GM06990 (cell line): ENCODE measurements around the gene SARDH.

Experiments
- DNase-seq: peaks from one replicate; pipeline ENCODE4 v3.0.0-alpha.2; 2011; ENCODE audit not compliant: insufficient read length; ENCODE audit errors: extremely low read depth
- H3K27me3 ChIP-seq: replicated peaks from 2 replicates; pipeline ENCODE4 v1.6.0; 2011; ENCODE audit warnings: low read length; ENCODE audit not compliant: control insufficient read depth, insufficient read depth
- H3K36me3 ChIP-seq: 2 replicates; pipeline ENCODE4 v1.5.1; 2011; ENCODE audit warnings: low read length; ENCODE audit not compliant: control insufficient read depth, insufficient read depth
- H3K4me3 ChIP-seq: replicated peaks from 2 replicates; pipeline ENCODE4 v1.5.1; 2011; ENCODE audit warnings: low read depth, mild to moderate bottlenecking, control low read depth, low read length
- TF ChIP-seq, protein P1 (sequence below): IDR thresholded peaks from 2 replicates; pipeline ENCODE4 v1.5.1; 2011; ENCODE audit warnings: low read length, control low read depth, mild to moderate bottlenecking, inconsistent platforms; ENCODE audit not compliant: insufficient read depth, poor library complexity, severe bottlenecking

The SARDH gene

DNA sequence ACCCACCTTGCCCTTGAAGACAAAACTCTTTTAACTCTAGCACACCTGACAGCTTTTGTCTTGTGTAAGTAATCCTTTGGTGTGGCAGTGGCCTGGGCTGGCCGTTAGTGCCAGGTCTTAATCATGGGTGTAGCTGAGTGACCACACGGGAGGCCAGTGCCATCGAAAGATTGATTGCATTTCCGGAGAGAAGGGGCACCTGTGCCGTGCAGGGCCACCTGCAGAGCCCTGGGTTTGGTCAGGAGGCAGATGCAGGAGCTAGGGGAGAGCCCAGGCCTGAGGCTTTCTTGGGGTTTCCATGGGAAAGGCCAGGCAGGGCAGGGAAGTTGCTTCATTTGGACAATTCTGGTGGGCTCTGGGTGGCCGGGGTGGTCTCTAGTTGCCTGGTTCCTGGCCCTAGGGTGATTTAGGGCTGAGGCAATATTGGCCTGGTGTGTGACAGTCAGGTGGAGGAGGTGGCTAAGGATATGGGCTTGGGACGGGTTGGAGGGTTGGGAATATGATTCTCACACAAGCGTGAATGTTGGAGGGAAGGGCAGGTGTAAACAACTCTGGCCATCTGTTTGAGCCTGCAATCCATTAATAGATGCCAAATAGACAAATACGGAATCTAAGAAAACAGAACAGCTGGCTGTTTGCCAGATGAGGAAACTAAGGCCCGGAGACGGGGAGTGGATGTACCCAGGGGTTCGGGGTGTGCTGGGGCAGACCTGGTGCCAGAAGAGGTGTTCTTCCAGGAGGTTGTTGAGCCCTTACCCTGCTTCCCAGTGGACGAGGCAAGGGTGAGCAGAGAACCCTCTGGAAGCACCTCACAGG is 97.4 kb downstream of the SARDH start:
- no peak for DNase-seq
- H3K4me3 ChIP-seq, result no peak overlapping the region
- H3K36me3 ChIP-seq, result no peaks in the 10 kb centered on the region
- H3K27me3 ChIP-seq, result peaks cover 4% of the 10 kb centered on the region
- TF ChIP-seq, protein P1, sequence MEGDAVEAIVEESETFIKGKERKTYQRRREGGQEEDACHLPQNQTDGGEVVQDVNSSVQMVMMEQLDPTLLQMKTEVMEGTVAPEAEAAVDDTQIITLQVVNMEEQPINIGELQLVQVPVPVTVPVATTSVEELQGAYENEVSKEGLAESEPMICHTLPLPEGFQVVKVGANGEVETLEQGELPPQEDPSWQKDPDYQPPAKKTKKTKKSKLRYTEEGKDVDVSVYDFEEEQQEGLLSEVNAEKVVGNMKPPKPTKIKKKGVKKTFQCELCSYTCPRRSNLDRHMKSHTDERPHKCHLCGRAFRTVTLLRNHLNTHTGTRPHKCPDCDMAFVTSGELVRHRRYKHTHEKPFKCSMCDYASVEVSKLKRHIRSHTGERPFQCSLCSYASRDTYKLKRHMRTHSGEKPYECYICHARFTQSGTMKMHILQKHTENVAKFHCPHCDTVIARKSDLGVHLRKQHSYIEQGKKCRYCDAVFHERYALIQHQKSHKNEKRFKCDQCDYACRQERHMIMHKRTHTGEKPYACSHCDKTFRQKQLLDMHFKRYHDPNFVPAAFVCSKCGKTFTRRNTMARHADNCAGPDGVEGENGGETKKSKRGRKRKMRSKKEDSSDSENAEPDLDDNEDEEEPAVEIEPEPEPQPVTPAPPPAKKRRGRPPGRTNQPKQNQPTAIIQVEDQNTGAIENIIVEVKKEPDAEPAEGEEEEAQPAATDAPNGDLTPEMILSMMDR, result no peak

DNA sequence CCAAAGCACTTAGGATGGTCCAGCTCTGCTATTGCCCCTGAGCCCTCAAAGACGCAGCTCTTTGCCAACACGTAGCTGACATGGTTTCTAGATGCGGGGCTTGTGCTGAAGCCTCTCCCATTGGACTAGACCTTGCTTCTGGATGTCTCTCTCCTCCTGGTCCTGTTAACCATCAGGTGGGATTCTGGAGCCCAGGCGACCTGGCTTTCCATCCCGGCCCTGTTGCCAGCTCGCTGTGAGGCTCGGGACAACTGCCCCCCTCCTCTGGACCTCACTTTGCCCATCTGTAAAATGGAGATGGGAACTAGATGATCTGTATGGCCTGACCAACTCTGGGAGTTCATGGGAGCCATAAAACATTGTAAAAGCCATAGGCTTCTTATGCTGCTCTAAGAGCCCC is 98.0 kb downstream of the SARDH start:
- Histone ChIP-seq H3K27me3 (peaks cover 4% of the 10 kb centered on the region), H3K4me3 (no peak overlapping the region), H3K36me3 (no peaks in the 10 kb centered on the region)
- TF ChIP-seq, protein P1, result no peak
- no peak for DNase-seq

DNA sequence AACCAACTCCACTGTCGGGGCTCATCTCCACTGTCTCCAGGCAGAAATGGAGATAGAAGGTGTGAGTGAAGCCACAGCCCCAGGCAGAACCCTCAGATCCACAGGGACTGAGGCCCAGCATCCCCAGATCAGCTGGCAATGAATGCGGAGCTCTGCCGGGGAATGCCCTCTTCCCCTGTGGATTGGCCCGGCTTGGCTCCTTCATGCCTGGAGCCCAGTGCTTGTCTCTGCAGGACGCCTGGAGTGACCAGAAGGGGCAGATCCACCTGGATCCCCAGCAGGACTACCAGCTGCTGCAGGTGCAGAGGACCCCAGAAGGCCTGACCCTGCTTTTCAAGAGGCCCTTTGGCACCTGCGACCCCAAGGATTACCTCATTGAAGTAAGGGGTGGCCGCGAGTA is 98.5 kb downstream of the SARDH start:
- Histone ChIP-seq H3K4me3 (no peak overlapping the region), H3K27me3 (peaks cover 4% of the 10 kb centered on the region; the same call in 1 of the 2 replicates), H3K36me3 (no peaks in the 10 kb centered on the region)
- no peak for DNase-seq
- TF ChIP-seq, protein P1, result no peak

DNA sequence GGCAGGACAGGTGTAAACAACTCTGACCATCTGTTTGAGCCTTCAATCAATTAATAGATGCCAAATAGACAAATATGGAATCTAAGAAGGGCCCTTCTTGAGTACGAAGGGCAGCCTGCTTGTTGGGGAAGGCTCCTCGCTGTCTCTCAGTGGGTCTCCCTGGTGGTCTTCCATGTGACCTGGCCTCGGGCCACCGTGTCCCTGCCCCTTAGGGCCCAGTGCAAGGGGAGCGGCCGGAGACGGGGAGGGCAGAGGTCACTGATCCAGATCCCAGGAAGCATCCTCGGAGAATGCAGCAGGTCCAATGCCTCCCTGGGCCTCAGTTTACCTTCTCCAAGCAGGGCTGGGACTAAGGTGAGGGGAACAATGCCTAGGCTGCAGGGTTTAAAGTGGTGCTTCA is 99.4 kb downstream of the SARDH start:
- DNase-seq, result no peak
- Histone ChIP-seq H3K36me3 (no peaks in the 10 kb centered on the region), H3K27me3 (peaks cover 4% of the 10 kb centered on the region; the same call in 1 of the 2 replicates), H3K4me3 (no peak overlapping the region)
- TF ChIP-seq, protein P1, result no peak

DNA sequence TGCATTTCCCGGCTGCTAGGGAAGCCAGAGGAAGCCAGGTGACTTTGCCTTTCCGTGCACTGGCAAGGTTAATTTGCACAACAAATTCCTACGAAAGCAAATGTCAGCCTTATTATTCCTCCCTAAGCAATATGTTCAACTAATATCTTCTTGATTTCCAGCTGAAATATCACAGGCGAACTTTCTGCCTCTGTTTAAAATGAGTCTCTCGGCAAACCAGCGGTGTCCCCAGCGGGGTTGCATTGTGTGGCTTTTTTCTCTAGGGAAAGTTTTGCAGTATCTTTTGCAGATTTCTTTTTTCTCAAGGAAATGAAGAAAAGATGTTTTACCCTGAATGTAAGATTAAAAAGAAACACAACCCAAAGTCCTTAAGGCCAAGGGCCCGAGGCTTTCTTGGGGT is 100.1 kb downstream of the SARDH start:
- no peak overlapping the region for H3K4me3 ChIP-seq
- H3K36me3 ChIP-seq, result no peaks in the 10 kb centered on the region
- no peak for DNase-seq
- peaks cover 4% of the 10 kb centered on the region; the same call in 1 of the 2 replicates for H3K27me3 ChIP-seq
- TF ChIP-seq, protein P1, result no peak
